T-helper 1 cell (primary cell): Measurements from ENCODE around the gene AFF1.

ENCODE experiments used
- DNase-seq, 5 donors: peaks; one replicate each; pipeline ENCODE4 v3.0.0-alpha.2; 2012 to 2020

AFF1 gene

GRCh38 chr4:86957215-86957614, 22.4 kb downstream of the AFF1 start:
- DNase-seq = no peak

- no peak for DNase-seq
These were observed 25.0 kb downstream of the AFF1 start for GRCh38 chr4:86959588-86960500.

GRCh38 chr4:86960557-86960961, 25.7 kb downstream of the AFF1 start:
- no peak for DNase-seq

- no peak for DNase-seq
These were observed 26.3 kb downstream of the AFF1 start for GRCh38 chr4:86961116-86961515.

GRCh38 chr4:86961605-86962295, 26.9 kb downstream of the AFF1 start:
- DNase-seq = no peak

GRCh38 chr4:86963697-86964096, 28.9 kb downstream of the AFF1 start:
- no peak for DNase-seq

GRCh38 chr4:86965019-86965976, 30.5 kb downstream of the AFF1 start:
- no peak for DNase-seq

- no peak for DNase-seq
These were observed 32.3 kb downstream of the AFF1 start for GRCh38 chr4:86967073-86967472.

- no peak for DNase-seq
These were observed 33.0 kb downstream of the AFF1 start for GRCh38 chr4:86967798-86968197.

GRCh38 chr4:86968547-86968946, 33.7 kb downstream of the AFF1 start:
- DNase-seq = no peak

- DNase-seq = no peak
These were observed 35.9 kb downstream of the AFF1 start for GRCh38 chr4:86970447-86971354.

- DNase-seq = no peak
These were observed 36.5 kb downstream of the AFF1 start for GRCh38 chr4:86971355-86971683.

- no peak for DNase-seq
These were observed 38.2 kb downstream of the AFF1 start for GRCh38 chr4:86972997-86973396.

GRCh38 chr4:86973668-86974067, 38.9 kb downstream of the AFF1 start:
- DNase-seq = no peak

- peak in 1 of 5 donors; percentile 31 for DNase-seq
These were observed 39.8 kb downstream of the AFF1 start for GRCh38 chr4:86974551-86974994.

GRCh38 chr4:86975927-86976326, 41.1 kb downstream of the AFF1 start:
- DNase-seq = no peak

- DNase-seq = no peak
These were observed 42.1 kb downstream of the AFF1 start for GRCh38 chr4:86976801-86977485.

- DNase-seq = peak in 1 of 5 donors; percentile 57
These were observed 42.9 kb downstream of the AFF1 start for GRCh38 chr4:86977621-86978184.

- DNase-seq = no peak
These were observed 43.9 kb downstream of the AFF1 start for GRCh38 chr4:86978709-86979108.

- DNase-seq = no peak
These were observed 45.4 kb downstream of the AFF1 start for GRCh38 chr4:86980230-86980629.

GRCh38 chr4:86981789-86982188, 47.0 kb downstream of the AFF1 start:
- no peak for DNase-seq
